BE2C (cell line): ENCODE results near the gene DPP10.

ENCODE experiments used
- DNase-seq: peaks from one replicate; pipeline ENCODE4 v3.0.0-alpha.2; 2020
- H3K27me3 ChIP-seq: fragments of 250-450 bp; sonication (Bioruptor Pico); 2 replicates; pipeline ENCODE4 v1.5.1; 2020; ENCODE audit warnings: mild to moderate bottlenecking
- H3K36me3 ChIP-seq: fragments of 250-450 bp; sonication (Bioruptor Pico); 2 replicates; pipeline ENCODE4 v1.5.1; 2020; ENCODE audit warnings: mild to moderate bottlenecking
- H3K4me1 ChIP-seq: fragments of 250-450 bp; sonication (Bioruptor Pico); 2 replicates; pipeline ENCODE4 v1.5.1; 2020
- H3K4me3 ChIP-seq: 2 replicates; pipeline ENCODE4 v1.5.1; 2011; ENCODE audit warnings: low read depth, low read length
- H3K9me3 ChIP-seq: fragments of 250-450 bp; sonication (Bioruptor Pico); 2 replicates; pipeline ENCODE4 v1.5.1; 2020
- CTCF ChIP-seq: IDR thresholded peaks from 2 replicates; pipeline ENCODE4 v1.5.1; 2012; ENCODE audit warnings: mild to moderate bottlenecking, low read depth, low read length

The DPP10 gene

GRCh38 chr2:114786901-114787300 lies 344.5 kb downstream of the DPP10 start:
- H3K36me3 ChIP-seq = no peaks in the 10 kb centered on the region
- no peaks in the 10 kb centered on the region for H3K4me1 ChIP-seq
- TF ChIP-seq CTCF = no peak
- no peak for DNase-seq
- H3K9me3 ChIP-seq = no peaks in the 10 kb centered on the region
- H3K27me3 ChIP-seq = no peaks in the 10 kb centered on the region
- H3K4me3 ChIP-seq = no peak overlapping the region

- no peak for TF ChIP-seq CTCF
- no peak overlapping the region for H3K4me3 ChIP-seq
- H3K4me1 ChIP-seq = no peaks in the 10 kb centered on the region
- no peak for DNase-seq
- H3K9me3 ChIP-seq = no peaks in the 10 kb centered on the region
- H3K27me3 ChIP-seq = no peaks in the 10 kb centered on the region
- H3K36me3 ChIP-seq = no peaks in the 10 kb centered on the region
Observed at GRCh38 chr2:114787486-114787885, 345.0 kb downstream of the DPP10 start.

- H3K27me3 ChIP-seq = no peaks in the 10 kb centered on the region
- no peaks in the 10 kb centered on the region for H3K9me3 ChIP-seq
Observed at GRCh38 chr2:114789989-114790388, 347.5 kb downstream of the DPP10 start.

GRCh38 chr2:114797540-114797939 lies 355.1 kb downstream of the DPP10 start:
- H3K27me3 ChIP-seq = no peaks in the 10 kb centered on the region
- no peak for DNase-seq
- no peak for TF ChIP-seq CTCF
- no peaks in the 10 kb centered on the region for H3K9me3 ChIP-seq
- no peaks in the 10 kb centered on the region for H3K4me1 ChIP-seq
- H3K4me3 ChIP-seq = no peak overlapping the region
- no peaks in the 10 kb centered on the region for H3K36me3 ChIP-seq

More at GRCh38 chr2:114789989-114790388, 347.5 kb downstream of the DPP10 start:
- Histone ChIP-seq H3K4me1 (no peaks in the 10 kb centered on the region), H3K4me3 (no peak overlapping the region), H3K36me3 (no peaks in the 10 kb centered on the region)
- DNase-seq = no peak
- no peak for TF ChIP-seq CTCF

GRCh38 chr2:114797942-114798341 lies 355.5 kb downstream of the DPP10 start:
- DNase-seq = no peak
- H3K27me3 ChIP-seq = no peaks in the 10 kb centered on the region
- H3K36me3 ChIP-seq = no peaks in the 10 kb centered on the region
- H3K9me3 ChIP-seq = no peaks in the 10 kb centered on the region
- no peak overlapping the region for H3K4me3 ChIP-seq
- no peaks in the 10 kb centered on the region for H3K4me1 ChIP-seq
- TF ChIP-seq CTCF = no peak

- Histone ChIP-seq H3K4me3 (no peak overlapping the region), H3K36me3 (no peaks in the 10 kb centered on the region), H3K27me3 (no peaks in the 10 kb centered on the region), H3K4me1 (no peaks in the 10 kb centered on the region), H3K9me3 (no peaks in the 10 kb centered on the region)
- no peak for DNase-seq
- TF ChIP-seq CTCF = no peak
Observed at GRCh38 chr2:114800371-114800770, 357.9 kb downstream of the DPP10 start.
